T-helper 2 cell (primary cell): Measurements from ENCODE around the gene HELZ.

Source experiments
- DNase-seq, 5 experiments: peaks; one replicate each; pipeline versions ENCODE4 v3.0.0 to v3.0.0-alpha.2; 2012 to 2022

The HELZ gene

DNA sequence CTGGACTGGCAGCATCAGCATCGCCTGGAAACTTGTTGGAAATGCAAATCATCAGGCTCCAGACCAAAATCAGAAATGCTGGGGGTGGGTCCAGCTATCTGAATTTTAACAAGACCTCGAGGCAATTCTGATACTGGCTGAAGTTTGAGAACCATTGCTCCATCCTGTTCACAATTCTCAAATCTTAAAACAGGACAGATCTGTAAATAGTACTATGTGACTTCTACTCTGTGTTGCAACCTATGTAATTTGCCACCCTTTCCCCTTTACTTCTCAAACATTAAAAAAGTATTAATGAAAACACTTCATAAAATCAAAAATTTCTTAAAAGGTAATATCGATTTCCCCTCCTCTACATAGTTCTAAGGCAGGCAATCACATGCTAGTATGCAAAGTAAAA lies 172.1 kb downstream of the HELZ start:
- no peak for DNase-seq

DNA sequence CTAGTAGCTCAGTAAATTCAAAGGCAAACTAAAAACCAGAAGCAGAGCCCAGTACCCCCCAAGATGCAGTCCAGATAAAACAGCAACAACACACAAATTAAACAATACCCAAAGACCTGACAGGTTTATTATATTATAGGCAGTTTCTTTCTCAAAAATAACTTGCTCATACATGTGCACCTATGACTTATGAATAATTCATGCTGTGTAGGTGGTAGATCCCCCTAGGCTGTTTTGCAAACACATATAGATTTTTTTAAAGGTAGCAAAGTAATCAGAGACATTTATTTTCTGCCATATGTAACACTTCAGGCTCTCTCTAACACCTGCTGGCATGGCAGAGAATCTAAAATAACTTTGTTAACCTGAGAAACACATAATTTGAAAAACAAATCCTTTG lies 173.4 kb downstream of the HELZ start:
- DNase-seq, result no peak

DNA sequence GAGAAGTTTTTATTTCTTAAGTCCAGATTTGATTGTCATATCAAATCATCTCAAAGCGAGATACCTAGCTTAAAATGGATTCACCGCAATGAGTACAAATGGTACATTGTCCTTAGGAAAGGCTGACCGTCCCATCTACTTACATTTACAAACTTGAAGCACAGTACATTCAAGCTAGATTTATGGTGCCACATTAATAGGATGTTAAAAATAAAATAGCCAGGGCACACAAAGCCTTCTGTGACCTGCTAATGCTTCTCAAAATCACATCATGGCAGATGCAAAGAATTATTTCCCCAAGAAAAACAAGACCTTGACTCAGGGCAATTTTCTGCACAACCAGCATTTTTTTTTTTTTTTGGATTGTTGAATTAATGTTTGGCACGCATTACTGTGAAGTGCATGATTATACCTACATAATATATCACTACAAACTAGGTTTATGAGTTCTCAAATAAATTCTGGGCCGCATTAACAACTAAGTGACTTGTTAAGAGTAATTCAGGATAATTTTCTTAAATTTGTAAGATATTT lies 175.3 kb downstream of the HELZ start:
- DNase-seq, result no peak

DNA sequence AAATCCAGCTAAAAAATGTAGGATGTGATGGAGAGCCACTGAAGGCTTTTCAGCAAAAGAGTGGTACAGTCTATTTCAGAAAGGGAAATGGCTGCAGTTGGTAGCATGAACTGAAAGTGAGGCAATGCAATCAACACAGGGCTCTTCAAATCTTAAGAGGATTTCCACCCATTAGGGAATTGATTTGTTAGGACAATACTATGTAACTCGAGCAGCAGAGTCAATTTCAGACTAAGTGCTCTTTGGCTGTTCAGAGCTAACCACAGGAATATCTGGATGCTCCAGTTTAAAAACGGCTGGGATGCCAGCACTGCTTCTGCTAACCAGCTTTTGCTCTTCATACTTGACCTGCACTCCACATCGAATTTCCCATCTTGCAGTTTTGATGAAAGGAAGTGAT lies 176.0 kb downstream of the HELZ start:
- DNase-seq, result no peak

DNA sequence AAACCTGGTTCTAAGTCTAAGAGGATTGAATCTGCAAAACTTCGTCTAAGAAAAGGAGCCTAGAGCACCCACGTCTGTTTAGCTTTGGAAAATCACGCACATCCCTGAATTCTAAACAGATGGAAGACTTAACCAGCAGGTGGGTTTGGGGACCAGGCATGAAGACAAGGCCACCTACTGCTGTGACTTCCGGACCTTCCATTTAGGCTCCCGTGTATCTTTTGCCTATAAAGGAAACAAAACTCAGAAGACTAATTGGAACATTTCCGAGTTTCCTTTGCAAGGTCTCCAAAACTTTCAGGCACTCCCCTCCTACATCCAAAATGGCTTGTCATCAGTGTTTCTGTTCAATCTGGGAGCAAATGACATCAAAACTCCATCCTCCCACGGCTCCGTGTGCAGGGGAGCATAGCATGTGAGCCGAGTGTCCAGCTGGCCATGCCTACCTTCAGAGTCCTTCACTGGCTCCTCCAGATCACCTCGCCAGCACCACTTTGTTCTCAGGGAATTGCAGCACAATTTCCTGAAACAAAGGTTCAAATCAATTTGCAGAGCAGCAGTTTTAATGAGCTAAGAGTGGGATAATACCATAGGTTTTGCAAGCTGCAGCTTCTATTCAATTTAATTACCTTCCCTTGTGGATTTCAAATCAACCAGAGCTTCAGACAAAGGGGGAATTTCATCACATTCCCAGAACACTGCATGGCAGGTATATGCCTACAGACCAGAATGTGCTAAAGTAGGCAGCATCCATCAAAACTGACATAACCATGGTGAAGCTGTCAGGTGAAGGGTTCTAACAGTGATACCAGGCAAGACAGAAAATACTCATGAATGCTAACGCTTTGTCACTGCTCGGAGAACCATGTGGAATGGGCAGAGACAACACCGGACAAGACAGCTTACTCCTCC lies 177.2 kb downstream of the HELZ start:
- no peak for DNase-seq

DNA sequence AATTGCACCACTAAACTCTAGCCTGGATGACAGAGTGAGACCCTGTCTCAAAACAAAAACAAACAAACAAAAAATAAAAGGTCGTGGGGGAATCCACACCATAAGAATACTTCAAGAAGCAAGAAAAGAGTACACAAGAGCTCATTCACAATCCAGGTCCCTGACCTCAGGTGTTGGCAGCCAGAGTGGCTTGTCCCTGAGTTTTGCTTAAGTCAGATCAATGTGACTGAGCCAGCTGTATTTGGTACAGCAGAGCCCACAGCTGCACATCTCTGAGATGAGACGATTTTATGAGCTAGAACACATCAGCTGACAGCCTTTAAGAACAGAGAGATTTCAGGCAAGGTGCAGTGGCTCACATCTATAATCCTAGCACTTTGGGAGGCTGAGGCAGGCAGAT lies 178.3 kb downstream of the HELZ start:
- no peak for DNase-seq

DNA sequence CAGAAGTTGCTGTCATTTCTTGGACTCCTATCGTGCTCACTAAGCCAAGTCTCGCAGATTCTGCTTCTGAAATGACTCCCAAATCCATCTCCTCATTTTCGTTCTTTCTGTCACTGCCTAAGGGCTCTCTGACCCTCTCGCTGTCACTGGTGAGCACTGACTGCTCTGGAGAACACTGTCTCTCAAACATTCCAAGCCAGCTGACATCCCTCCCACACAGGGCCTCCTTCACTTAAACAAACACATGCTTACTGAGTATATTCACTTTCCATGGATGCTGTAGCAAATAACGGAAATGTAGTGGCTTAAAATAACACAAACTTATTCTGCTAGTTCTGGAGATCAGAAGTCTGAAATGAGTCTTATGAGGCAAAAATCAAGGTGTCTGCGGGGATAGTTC lies 181.9 kb downstream of the HELZ start:
- no peak for DNase-seq

DNA sequence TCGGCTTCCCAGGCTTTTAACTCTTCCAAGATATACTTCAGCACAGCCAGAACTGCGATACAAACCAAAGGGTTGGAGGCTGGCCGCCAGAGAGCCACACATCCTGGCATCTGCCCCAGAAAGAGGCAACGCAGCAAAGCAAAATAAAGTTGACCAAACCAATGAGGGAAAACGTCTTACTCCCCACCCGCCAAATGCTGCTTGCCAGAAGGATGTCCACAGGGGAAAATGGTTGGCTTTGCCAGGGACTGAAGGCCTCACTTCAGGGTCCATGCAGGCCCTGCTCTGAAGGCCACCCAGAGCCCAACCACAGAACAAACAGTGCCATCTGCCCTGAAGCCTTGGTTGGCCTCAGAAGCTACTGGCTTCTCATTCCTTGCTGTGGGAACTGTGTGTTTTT lies 185.6 kb downstream of the HELZ start:
- DNase-seq, result no peak

DNA sequence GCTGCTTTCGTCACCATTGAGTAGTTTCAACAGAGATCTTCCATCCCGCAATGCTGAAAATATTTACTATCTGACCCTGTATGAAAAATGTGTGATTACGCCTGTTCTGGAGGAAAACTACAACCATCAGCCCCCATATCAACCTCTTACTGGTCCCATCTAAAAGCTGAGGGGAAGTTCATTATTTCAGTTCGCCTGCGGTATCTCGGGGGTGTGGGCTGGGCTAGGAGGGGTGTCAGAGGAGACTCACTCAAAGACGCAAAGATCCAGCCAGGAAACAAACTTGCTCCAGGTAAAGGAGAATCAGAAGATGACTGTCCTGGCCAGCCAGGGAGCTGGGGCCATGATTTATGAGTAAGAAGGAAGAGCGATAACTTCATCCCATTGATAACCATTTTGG lies 187.0 kb downstream of the HELZ start:
- no peak for DNase-seq

DNA sequence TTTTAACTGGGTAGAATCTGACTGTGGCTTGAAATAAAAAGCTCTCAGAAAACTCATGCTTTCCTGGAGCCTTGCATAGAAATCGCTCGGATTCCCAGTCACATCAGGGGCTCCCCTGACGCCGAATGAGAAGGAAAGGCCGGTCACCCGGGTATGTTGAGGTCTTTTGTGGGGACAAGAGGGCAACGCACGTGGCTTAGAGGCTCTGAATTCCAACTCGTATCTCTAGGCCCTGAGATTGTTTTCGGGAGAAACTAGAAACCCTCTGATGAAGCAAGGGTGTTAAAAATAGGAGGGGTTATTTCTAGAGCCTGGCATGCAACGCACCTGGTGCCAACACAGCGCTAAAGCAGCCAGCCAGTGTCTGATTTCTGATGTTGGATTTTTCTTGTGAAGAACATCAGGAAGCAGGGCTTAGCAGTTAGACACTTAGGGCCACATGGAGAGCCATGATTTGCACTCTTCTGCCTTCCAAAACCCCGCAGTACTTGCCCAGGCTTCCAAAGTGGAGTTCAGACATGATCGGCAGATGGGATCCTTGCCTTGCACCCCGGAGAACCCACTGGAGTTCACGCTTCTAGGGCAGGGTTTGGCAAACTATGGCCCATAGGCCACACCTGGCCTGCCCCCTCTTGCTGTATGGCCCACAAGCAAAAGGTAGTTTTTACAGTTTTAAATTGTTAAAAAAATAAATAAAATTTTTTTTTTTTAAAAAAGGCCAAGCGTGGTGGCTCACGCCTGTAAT lies 188.1 kb downstream of the HELZ start:
- DNase-seq, result no peak

DNA sequence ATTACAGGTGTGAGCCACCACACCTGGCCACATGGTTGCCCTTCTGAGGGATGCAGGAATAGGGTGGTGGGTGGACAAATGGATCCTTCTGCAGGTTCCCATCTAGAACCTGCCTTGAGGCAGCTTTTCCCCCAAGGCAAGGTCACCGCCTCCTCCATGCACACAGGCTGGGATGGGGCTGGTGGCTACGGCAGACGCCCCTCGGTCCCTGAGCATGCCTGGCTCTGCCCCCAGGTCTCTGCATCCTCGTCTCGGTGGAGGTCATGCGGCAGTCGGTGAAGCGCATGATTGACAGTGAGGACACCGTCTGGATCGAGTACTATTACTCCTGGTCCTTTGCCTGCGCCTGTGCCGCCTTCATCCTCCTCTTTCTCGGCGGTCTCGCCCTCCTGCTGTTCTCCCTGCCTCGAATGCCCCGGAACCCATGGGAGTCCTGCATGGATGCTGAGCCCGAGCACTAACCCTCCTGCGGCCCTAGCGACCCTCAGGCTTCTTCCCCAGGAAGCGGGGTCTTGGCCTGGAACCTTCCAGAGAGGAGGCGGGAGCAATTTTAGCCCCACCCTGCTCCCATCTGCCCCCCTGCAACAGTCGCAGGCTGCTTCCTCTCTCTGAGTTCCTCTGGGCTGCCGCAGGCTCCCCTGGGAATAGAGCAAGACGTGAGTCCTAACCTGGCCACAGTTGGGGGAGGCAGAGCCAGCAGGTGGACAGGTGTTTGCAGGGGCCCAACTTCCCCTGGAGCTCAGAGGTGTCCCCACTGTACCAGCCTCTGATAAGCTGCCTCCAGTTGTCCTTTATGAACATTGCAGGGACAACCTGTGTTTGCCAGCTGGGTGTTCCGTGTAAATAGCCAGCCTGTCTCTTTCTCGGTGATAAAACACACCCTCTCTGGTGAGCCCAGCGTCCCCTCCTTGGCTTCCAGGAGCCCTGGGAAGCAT lies 188.9 kb downstream of the HELZ start:
- no peak for DNase-seq

DNA sequence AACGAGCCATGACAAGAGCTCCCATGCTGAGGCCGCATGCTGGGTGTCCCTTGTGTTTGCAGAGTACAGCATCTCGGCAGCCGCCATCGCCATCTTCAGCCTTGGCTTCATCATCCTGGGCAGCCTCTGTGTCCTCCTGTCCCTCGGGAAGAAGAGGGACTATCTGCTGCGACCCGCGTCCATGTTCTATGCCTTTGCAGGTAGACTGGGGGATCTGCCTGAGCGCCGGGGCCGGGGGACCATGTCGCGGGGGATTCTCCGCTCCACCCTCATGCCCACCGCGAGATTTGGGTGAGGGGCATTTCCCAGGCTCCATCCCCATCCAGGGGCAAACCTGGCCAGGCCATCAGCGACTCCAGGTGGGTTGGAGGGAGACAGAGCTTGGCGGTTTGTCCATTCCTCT lies 190.0 kb downstream of the HELZ start:
- DNase-seq, result no peak

DNA sequence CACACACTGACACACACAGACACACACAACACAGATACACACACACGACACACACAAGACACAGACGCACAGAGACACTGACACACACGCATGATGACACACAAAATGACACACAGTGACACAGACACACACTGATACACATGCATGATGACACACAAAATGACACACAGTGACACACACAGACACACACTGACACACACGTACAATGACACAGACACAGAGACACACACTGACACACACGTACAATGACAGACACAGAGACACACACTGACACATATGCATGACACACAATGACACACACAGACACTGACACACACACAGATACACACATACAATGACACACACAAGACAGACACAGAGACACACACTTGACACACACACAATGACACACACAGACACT lies 190.4 kb downstream of the HELZ start:
- DNase-seq, result no peak

DNA sequence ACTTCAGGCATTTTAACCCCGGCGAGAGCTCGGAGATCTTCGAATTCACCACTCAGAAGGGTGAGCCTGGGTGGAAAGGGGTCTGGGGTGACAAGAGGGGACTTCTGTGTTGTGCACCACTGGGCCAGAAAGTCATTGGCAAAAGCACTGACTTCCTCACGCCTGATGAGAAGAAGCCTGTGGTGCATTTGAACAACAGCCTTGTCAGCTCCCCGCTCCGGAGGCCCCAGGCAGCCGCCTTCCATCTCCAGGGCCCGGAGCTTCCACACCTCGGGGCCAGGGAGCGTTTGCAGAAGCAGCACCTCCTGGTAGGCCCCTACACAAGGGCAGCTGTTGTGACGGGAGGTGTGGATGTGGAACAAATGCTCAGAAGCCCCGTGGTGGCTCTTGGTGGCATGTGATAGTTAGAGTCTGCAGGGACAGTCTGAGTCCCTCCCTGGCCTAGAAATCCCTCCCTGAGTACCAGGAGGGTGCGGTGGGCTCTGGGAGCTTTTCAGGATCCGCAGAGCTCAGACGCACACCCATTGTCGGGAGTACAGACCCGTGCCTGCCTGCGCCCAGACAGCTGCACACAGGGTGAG lies 190.9 kb downstream of the HELZ start:
- DNase-seq, result no peak

DNA sequence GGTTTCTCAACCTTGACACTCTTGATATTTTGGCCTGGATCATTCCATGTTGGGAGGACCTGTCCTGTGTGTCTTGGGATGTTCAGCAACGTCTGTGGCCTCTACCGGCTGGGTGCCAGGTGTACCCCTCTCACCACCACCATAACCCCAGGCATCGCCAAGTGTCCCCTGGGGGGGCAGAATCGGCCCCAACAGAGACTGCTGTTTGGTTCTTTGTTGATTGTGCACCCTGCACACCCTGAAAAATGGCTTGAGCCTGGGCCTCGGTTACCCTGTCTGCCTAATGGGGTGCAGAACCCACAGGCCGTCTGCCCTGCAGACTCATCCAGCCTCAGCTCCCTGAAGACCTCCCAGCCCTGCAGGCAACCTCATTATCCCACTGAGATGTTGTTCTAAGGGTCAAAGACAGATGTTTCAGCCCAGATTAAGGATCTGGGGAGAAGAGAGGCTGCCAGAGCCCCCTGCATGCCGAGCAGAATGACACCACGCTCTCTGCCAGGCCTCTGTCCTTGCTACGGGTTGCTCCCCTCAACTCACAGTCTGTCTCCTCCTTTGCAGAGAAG lies 191.5 kb downstream of the HELZ start:
- DNase-seq, result no peak

DNA sequence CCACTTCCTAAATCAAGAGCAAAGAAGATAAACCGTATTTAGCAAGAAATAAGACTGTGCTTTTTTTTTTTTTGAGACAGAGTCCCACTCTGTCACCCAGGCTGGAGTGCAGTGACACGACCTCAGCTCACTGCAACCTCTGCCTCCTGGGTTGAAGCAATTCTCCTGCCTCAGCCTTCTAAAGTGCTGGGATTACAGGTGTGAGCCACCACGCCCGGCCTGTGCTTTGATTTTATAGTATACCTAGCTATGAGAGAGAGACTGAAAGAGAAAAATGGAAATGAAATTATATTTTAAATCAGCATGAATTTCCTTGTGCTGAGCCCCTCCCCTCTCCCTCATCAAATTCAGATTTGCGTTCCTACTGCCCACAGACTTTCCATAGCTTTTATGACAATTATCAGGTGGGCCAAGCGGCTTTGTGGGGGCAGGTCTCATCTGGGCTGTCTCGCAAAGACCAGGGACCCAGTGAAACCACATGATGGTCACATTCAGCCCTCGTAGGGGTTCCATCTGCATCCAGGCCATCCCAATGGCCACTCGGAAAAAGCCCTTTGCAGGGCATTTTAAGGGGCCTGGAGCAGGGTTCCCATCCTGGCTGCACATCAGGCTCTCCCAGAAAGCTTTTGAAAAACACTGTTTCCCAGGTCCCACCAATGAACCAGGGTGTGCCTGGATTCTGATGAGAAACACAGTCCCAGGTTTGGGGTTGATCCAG lies 192.1 kb downstream of the HELZ start:
- no peak for DNase-seq

DNA sequence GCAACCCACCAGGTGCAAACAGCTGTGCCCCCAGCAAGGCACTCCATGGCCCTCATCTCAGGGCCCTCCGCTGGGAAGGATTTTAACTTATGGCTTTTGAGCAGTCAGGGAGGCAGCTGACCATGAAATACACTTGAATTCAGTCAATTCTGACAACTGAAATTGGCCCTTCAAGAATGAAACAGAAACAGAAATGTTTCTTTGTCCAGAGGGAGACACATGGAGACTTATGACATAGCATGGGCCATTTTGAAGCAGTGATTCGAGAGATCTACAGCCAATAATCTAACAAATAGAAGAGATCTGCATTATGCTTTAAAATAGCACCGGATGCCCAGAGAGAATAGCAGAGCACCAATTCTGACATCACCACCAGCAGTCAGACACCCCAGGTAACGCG lies 193.2 kb downstream of the HELZ start:
- no peak for DNase-seq

DNA sequence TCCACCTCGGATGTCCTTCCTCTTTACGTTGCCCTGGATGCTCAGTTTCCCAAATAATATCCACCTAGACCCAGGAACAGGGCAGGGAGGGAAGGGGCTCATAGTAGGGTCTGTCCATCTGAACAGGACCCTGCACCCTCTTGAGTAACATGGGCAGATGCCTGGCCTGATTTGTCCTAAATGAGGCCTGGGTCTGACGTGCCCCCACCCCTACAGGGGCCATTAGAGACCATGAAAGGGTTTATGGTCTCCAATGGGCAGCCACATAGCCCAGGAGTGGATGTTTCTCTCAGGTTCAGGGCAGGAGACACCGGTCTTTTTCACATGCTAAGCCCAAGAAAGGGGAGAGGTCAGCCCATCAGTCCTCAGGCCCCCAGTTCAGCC lies 193.8 kb downstream of the HELZ start:
- no peak for DNase-seq

DNA sequence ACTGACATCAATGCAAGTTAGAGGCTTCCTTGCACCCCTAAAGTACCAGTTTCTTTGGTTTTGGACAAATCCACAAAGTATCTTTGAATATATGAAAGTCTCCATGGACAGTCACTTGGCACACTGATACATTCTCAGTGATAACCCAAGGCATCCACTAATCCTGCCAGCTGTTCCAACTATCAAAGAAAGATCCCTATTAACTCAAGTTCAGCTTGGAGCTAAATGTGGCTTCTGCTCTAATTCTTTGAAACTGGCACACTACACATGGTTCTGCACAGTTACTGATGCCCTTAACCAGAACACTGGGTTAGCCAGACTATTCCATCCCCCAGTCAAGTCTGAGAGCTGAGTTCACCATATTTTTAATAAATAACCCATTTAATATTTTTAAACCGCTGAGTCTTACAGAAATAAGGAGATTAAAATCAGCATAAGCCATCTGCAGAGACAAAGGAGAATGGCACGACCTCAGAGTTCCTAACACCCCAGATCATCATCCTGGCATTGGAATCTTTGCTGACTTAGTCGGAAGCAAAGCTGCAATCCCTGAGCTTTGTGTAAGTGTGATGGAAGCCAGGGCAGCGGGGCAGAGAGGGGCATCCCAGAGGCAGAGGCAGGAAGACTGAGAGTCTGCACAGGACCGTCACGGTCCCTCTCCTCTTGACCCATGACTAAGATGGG lies 194.4 kb downstream of the HELZ start:
- DNase-seq, result no peak

DNA sequence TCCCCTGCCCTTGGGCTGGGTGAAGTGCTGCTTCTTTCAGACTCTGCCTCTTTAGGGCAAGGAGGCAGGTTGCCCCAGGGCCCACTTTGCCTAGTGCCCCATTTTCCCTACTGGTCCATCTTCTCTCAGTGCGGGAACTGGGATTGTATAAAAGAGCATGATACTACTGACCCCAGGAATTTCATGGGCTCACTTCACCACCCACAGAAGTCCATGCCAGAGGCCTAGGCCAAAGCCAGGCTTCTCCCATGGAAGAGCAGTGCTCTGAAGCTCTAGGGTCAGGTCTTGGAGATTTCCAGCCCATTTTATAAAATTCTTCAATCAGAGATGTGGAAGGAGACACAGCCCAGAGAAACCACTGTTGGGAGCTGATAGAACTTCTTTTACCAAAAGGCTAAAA lies 194.9 kb downstream of the HELZ start:
- no peak for DNase-seq
